AG04449 (cell line): ENCODE data around the gene ABRACL.
"Not testable (repeated sequence)": the region's sequence is repeated elsewhere in the genome, so short reads cannot be mapped to it uniquely, and the experiment has no call there.

Source experiments
- CTCF ChIA-PET: fragments of 350-600 bp; formaldehyde crosslinking; extraction: SDS; loops from one replicate; lab custom pipeline; 2021; ENCODE audit warnings: antibody characterized with exemption; lab: Yijun Ruan, JAX
- POLR2A ChIA-PET: fragments of 400-600, 350-600 bp; formaldehyde crosslinking; extraction: SDS; loops from one replicate; lab custom pipeline; 2020; ENCODE audit warnings: antibody characterized with exemption, inconsistent platforms; lab: Yijun Ruan, JAX
- DNase-seq: peaks from one replicate; pipeline ENCODE4 v3.0.0-alpha.2; 2010; ENCODE audit warnings: low read depth, low spot score
- H3K4me3 ChIP-seq: 2 replicates; pipeline ENCODE4 v1.5.1; 2011; ENCODE audit warnings: low read depth, mild to moderate bottlenecking, control low read depth, low read length
- TF ChIP-seq, protein P1 (sequence below): IDR thresholded peaks from one replicate; pipeline ENCODE4 v1.5.1; 2011; ENCODE audit warnings: mild to moderate bottlenecking, moderate library complexity, low read length, control low read depth, inconsistent platforms; ENCODE audit not compliant: insufficient read depth; ENCODE audit errors: missing control alignments

Gene ABRACL

DNA sequence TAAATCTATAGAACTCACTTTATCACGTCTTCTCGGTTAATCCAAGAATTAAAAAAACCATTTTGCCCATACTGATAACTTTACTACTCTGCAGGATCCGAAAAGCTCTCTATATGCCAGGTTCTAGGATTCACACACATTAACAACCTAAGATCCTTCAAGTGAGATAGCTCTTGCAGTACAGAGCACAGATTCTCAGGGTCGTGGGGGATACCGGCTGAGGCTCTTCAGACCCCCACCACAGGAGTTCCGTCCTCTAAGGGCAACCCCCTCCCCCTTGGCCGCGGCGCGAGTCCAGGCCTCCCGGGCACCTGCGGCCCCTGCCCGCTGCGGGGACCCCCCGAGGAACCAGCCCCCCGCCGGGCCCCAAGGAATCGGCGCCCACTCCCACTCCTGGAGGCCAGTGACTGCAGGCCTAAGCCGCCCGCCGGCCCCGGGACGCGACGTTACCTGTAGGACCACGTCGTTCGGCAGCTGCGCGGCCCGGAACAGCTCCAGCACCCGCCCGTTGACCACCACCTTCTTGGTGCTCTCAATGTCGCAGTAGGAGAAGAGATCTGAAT is 41.4 kb upstream of the ABRACL start:
- DNase-seq = no peak
- POLR2A ChIA-PET = interaction anchor here (1.3 kb wide), 1 partner anchor 14 kb away, joined by 3 read pairs; no protein-coding TSS in a partner anchor

DNA sequence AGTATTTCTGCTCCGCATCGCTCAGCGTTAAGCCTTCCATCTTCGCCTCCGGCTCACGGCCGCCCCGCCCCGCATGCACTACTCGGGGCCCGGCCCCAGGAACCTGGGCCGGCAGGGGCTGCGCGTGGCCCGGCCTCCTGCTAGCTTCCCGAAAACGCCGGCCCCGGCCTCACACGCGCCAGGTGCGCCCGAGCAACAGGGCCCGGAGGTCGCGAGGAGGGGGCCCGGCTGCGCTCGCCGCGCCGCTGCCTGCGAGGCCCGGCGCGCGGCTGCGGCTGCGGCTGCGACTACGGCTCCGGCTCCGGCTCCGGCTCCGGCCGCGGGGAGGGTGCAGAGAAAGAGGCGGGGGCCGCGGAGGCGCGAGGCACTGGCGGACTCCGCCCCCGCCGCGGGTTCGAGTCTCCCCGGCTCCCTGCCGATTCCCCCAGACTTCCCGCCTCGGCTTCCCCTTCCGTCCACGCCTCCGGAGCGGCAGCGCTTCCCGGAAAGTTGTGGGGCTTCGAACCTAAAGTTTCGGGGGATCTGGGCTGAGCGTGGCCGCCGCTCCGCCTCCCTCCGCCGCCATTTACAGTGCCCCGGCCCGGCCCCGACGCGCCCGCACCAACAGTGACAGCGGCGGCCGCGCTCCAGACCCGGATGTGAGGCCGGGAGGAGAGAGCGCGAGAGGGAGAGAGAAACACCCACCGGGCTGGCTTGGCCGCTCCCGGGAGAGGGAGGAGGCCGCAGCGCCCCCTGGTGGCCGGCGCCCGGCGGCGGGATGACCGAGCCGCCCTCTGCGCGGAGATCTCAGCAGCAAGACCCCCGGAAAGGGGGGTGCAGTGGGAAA is 40.7 kb upstream of the ABRACL start, which contains the start of gene REPS1:
Gene REPS1, minus strand, starts transcription at position 611 of the 826 bp plus-strand sequence. Its CDS starts 571 bp downstream, at position 40.
- ChIA-PET CTCF (interaction anchor here (0.9 to 7.0 kb wide), 37 partner anchors 9 to 872 kb away, joined by 3 to 123 read pairs (median 4); partner anchors contain the start of gene ECT2L), POLR2A (interaction anchor here (1.3 kb wide), 1 partner anchor 14 kb away, joined by 3 read pairs; no protein-coding TSS in a partner anchor)
- TF ChIP-seq, protein P1, sequence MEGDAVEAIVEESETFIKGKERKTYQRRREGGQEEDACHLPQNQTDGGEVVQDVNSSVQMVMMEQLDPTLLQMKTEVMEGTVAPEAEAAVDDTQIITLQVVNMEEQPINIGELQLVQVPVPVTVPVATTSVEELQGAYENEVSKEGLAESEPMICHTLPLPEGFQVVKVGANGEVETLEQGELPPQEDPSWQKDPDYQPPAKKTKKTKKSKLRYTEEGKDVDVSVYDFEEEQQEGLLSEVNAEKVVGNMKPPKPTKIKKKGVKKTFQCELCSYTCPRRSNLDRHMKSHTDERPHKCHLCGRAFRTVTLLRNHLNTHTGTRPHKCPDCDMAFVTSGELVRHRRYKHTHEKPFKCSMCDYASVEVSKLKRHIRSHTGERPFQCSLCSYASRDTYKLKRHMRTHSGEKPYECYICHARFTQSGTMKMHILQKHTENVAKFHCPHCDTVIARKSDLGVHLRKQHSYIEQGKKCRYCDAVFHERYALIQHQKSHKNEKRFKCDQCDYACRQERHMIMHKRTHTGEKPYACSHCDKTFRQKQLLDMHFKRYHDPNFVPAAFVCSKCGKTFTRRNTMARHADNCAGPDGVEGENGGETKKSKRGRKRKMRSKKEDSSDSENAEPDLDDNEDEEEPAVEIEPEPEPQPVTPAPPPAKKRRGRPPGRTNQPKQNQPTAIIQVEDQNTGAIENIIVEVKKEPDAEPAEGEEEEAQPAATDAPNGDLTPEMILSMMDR = peak; percentile 94

More for the DNA sequence above, 41.4 kb upstream of the ABRACL start:
- H3K4me3 ChIP-seq = peak overlapping the region; percentile 86
- TF ChIP-seq, protein P1 = no peak
- CTCF ChIA-PET = interaction anchor here (0.9 to 7.0 kb wide), 16 partner anchors 8 to 872 kb away, joined by 3 to 123 read pairs (median 4); no protein-coding TSS in a partner anchor

DNA sequence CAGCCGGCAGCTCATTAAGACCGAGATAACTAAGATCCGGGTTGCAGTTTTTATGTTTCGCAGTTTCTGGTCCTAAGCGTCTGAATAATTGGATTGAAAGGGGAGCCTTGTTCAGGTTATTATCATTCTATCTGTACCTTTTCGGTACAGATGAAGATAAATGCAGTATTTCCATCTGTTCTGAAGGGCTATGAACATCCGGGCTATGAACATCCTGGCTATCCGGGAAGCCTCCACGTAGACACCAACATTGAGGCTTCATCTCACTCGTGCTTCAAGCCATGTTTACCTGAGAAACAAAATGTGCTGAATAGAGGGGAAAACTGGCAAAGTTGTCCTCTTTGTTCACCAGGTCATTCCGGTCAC is 40.1 kb upstream of the ABRACL start:
- H3K4me3 ChIP-seq = peak overlapping the region; percentile 86
- POLR2A ChIA-PET = no interaction called here
- CTCF ChIA-PET = interaction anchor here (0.6 to 7.0 kb wide), 34 partner anchors 9 to 376 kb away, joined by 3 to 123 read pairs (median 4); partner anchors contain the start of gene ECT2L
- TF ChIP-seq, protein P1 = no peak
- no peak for DNase-seq

More for the DNA sequence above, 40.7 kb upstream of the ABRACL start, which contains the start of gene REPS1:
- H3K4me3 ChIP-seq = peak within 1 kb of the TSS; percentile 86
- no peak for DNase-seq

DNA sequence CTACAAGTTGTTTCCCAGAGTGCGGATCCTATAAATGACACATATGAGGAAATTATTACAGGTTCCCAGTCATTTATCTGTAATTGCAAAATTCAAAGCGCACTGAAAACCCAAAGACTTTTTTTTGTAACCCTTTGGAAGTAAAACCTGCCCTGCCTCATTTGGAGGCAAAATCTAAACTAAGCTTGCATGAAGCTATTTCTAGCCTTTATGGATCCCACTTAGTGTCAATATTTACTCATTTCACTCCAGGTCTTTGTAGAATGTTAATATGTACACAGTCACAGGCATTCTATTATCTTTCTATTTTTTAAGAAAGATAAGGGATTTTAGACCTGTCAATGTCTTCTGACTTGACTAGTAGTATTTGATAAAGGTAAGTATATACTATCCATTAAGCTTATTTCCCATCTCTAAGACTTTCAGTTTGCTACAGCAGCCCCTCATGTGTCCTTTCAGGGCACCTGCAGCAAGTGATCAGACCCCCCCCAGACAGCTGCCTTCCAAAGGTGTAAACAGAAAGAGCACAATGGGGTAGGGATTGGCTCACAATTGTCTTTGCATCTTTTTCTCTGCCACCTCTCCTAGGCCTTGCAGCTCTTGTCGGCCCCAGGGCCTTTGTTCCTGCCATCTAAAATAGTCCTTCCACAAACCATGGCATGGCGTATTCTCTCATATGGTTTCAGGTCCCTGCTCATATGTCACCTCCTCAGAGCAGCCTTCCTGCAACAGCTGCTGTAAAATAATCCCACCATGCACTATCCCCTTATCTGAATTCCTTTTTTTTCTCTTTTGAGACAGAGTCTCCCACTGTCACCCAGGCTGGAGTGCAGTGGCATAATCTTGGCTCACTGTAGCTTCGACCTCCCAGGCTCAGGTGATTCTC is 39.2 kb upstream of the ABRACL start:
- ChIA-PET CTCF (interaction anchor here (0.6 to 7.0 kb wide), 37 partner anchors 8 to 873 kb away, joined by 3 to 123 read pairs (median 4); partner anchors contain the start of gene ECT2L), POLR2A (interaction anchor here (0.6 kb wide), 1 partner anchor 170 kb away, joined by 5 read pairs; no protein-coding TSS in a partner anchor)
- DNase-seq = no peak
- TF ChIP-seq, protein P1 = no peak
- H3K4me3 ChIP-seq = no peak overlapping the region

DNA sequence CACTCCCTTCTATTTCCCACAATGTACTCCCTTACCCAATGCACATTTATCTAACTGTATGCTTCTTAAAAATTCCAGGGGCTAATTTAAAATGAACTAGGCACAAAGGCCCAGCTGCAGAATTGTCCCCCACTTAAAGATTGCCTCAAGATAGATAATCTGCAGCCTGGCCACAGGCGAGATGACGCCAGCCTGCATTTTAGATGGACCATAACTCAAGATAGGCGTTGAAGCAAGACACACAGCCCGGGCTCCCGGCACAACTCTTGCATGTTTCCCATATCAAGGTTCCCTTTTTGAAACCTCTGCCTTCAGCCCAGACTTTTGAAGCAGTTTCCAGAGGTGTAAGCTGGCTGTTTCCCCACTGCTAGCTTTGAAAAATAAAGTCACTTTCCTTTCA is 37.3 kb upstream of the ABRACL start:
- H3K4me3 ChIP-seq = no peak overlapping the region
- DNase-seq = no peak
- POLR2A ChIA-PET = no interaction called here
- TF ChIP-seq, protein P1 = no peak
- CTCF ChIA-PET = interaction anchor here (0.9 to 1.4 kb wide), 4 partner anchors 9 to 402 kb away, joined by 3 to 11 read pairs (median 4); no protein-coding TSS in a partner anchor

DNA sequence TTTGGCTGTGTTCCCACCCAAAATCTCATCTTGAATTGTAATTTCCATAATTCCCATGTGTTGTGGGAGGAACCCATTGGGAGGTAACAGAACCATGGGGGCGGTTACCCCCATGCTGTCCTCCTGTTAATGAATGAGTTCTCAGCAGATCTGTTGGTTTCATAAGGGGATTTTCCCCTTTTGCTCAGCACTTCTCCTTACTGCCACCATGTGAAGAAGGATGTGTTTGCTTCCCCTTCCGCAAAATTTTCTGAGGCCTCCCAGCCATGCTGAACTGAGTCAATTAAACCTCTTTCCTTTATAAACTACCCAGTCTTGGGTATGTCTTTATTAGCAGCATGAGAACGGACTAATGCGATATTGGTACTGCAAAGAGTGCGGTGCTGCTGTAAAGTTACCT is 35.6 kb upstream of the ABRACL start:
- H3K4me3 ChIP-seq, POLR2A ChIA-PET, CTCF ChIA-PET, DNase-seq: not testable (repeated sequence)

DNA sequence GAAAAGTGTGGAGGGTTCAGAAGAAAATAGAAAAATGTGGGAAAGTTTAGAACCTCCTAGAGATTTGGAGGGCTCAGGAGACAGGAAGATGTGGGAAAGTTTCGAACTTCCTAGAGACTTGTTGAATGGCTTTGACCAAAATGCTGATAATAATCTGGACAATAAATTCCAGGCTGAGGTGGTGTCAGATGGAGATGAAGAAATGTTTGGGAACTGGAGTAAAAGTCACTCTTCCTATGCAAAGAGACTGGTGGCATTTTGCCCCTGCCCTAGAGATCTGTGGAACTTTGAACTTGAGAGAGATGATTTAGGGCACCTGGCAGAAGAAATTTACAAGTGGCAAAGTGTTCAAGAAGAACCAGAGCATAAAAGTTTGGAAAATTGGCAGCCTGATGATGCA is 35.1 kb upstream of the ABRACL start:
- DNase-seq, H3K4me3 ChIP-seq, POLR2A ChIA-PET, CTCF ChIA-PET: not testable (repeated sequence)
